SK-N-SH (cell line): Measurements from ENCODE around the gene IGF1R. TPM values are rescaled to one million over a fixed set of nuclear protein-coding genes. Genes with fewer than 3 reads are reported as not detected.

Experiments used
- CTCF ChIA-PET: fragments of 300-600, 350-600 bp; formaldehyde crosslinking; extraction: SDS; loops from one replicate; lab custom pipeline; 2021; lab: Yijun Ruan, JAX
- POLR2A ChIA-PET: fragments of 350-600 bp; sonication (Branson Sonifier 250); formaldehyde crosslinking; extraction: SDS; loops from one replicate; lab custom pipeline; 2020; ENCODE audit warnings: antibody characterized with exemption, inconsistent platforms; lab: Yijun Ruan, JAX
- DNase-seq: peaks from one replicate; pipeline ENCODE4 v3.0.0; 2012
- H2AFZ ChIP-seq: fragments of 200-600 bp; sonication (generic); 2 replicates; pipeline ENCODE4 v1.8.1; 2016; ENCODE audit warnings: antibody characterized with exemption, mild to moderate bottlenecking, low read depth
- H3F3A ChIP-seq: fragments of 200-600 bp; sonication (generic); replicated peaks from 2 replicates; pipeline ENCODE3; 2016; ENCODE audit warnings: antibody characterized with exemption, mild to moderate bottlenecking; ENCODE audit not compliant: insufficient read depth
- H3K27ac ChIP-seq, 2 experiments: fragments of 200-500 bp in 1 of 2; fragments of 200-600 bp in 1 of 2; sonication (Bioruptor generic) in 1 of 2; sonication (generic), shearing (Covaris generic) in 1 of 2; 2 replicates each; pipeline versions ENCODE4 v1.5.1 to v1.6.1; 2014 to 2016; ENCODE audit warnings: low read depth in 2 of 2, inconsistent platforms in 1 of 2, low read length in 1 of 2, mild to moderate bottlenecking in 1 of 2, mixed read lengths in 1 of 2
- H3K27me3 ChIP-seq: fragments of 200-600 bp; sonication (generic), shearing (Covaris generic); 2 replicates; pipeline ENCODE4 v1.6.1; 2016; ENCODE audit warnings: mixed run types; ENCODE audit not compliant: insufficient read depth
- H3K36me3 ChIP-seq, 2 experiments: fragments of 200-500 bp in 1 of 2; fragments of 200-600 bp in 1 of 2; sonication (Bioruptor generic) in 1 of 2; sonication (generic) in 1 of 2; replicated peaks in 1 of 2; 2 replicates each; pipeline versions ENCODE3 to v1.5.1; 2014 to 2016; ENCODE audit warnings: low read length in 1 of 2, mild to moderate bottlenecking in 1 of 2; ENCODE audit not compliant: insufficient read depth in 2 of 2, control insufficient read depth in 1 of 2
- H3K4me1 ChIP-seq, 2 experiments: fragments of 200-500 bp in 1 of 2; fragments of 200-600 bp in 1 of 2; sonication (Bioruptor generic) in 1 of 2; sonication (generic), shearing (Covaris generic) in 1 of 2; 2 replicates each; pipeline versions ENCODE4 v1.5.1 to v1.6.1; 2014 to 2016; ENCODE audit warnings: low read depth in 1 of 2, low read length in 1 of 2, mixed run types in 1 of 2; ENCODE audit not compliant: insufficient read depth in 2 of 2, control insufficient read depth in 1 of 2
- H3K4me2 ChIP-seq: fragments of 200-600 bp; sonication (generic), shearing (Covaris generic); 2 replicates; pipeline ENCODE4 v1.6.1; 2017; ENCODE audit warnings: mixed run types
- H3K4me3 ChIP-seq, 2 experiments: fragments of 200-500 bp in 1 of 2; fragments of 200-600 bp in 1 of 2; sonication (Bioruptor generic) in 1 of 2; sonication (generic), shearing (Covaris generic) in 1 of 2; 2 replicates each; pipeline versions ENCODE4 v1.5.1 to v1.8.1; 2014 to 2016; ENCODE audit warnings: low read depth in 2 of 2, inconsistent platforms in 1 of 2, low read length in 1 of 2, mild to moderate bottlenecking in 1 of 2, mixed read lengths in 1 of 2, moderate library complexity in 1 of 2
- H3K79me2 ChIP-seq: fragments of 200-600 bp; sonication (generic); 2 replicates; pipeline ENCODE4 v1.8.1; 2017; ENCODE audit warnings: mild to moderate bottlenecking; ENCODE audit not compliant: insufficient read depth
- H3K9ac ChIP-seq: fragments of 200-600 bp; sonication (generic); 2 replicates; pipeline ENCODE4 v1.6.1; 2017; ENCODE audit warnings: mixed run types
- H3K9me2 ChIP-seq: fragments of 200-600 bp; sonication (generic); 2 replicates; pipeline ENCODE4 v1.6.1; 2017; ENCODE audit warnings: mixed run types
- H3K9me3 ChIP-seq: fragments of 200-600 bp; sonication (generic); 2 replicates; pipeline ENCODE4 v1.6.1; 2017; ENCODE audit warnings: mixed run types, mild to moderate bottlenecking, moderate library complexity
- H4K20me1 ChIP-seq: fragments of 200-600 bp; sonication (generic); 2 replicates; pipeline ENCODE4 v1.6.1; 2017; ENCODE audit warnings: mild to moderate bottlenecking, mixed run types; ENCODE audit not compliant: insufficient read depth
- CTCF ChIP-seq: fragments of 200-600 bp; sonication (generic); IDR thresholded peaks from 2 replicates; pipeline ENCODE4 v1.6.1; 2017; ENCODE audit warnings: antibody characterized with exemption, mild to moderate bottlenecking, moderate library complexity
- EP300 ChIP-seq, 2 experiments: IDR thresholded peaks; 2 replicates each; pipeline versions ENCODE4 v1.4.0 to v1.6.1; 2012; ENCODE audit warnings: borderline replicate concordance in 1 of 2, low read depth in 1 of 2, low read length in 1 of 2
- FOXM1 ChIP-seq: IDR thresholded peaks from 2 replicates; pipeline ENCODE4 v1.4.0; 2012; ENCODE audit warnings: low read depth, mild to moderate bottlenecking
- GATA2 ChIP-seq: sonication (generic); formaldehyde crosslinking; IDR thresholded peaks from 2 replicates; pipeline ENCODE4 v1.5.0; 2020; ENCODE audit warnings: mild to moderate bottlenecking, missing genetic modification reagents
- JUND ChIP-seq: IDR thresholded peaks from 2 replicates; pipeline ENCODE4 v1.4.0; 2012
- MEF2A ChIP-seq: IDR thresholded peaks from 2 replicates; pipeline ENCODE4 v1.4.0; 2012; ENCODE audit warnings: low read depth, borderline replicate concordance
- MXI1 ChIP-seq: IDR thresholded peaks from 2 replicates; pipeline ENCODE4 v1.6.1; 2012; ENCODE audit warnings: mild to moderate bottlenecking, low read depth, low read length, improper control_type of control experiment
- NRF1 ChIP-seq: IDR thresholded peaks from 2 replicates; pipeline ENCODE4 v1.6.1; 2012; ENCODE audit warnings: low read depth, mild to moderate bottlenecking, low read length
- PBX3 ChIP-seq: IDR thresholded peaks from 2 replicates; pipeline ENCODE4; 2012
- POLR2AphosphoS5 ChIP-seq: IDR thresholded peaks from 2 replicates; pipeline ENCODE4 v1.6.1; 2012; ENCODE audit warnings: low read depth, low read length
- RCOR1 ChIP-seq: fragments of 150-350 bp; IDR thresholded peaks from 2 replicates; pipeline ENCODE4 v1.6.1; 2017; ENCODE audit warnings: antibody characterized with exemption, low read length
- REST ChIP-seq: IDR thresholded peaks from 2 replicates; pipeline ENCODE4 v1.6.1; 2012; ENCODE audit warnings: mild to moderate bottlenecking, low read depth, low read length, moderate library complexity
- RFX5 ChIP-seq: IDR thresholded peaks from 2 replicates; pipeline ENCODE4 v1.6.1; 2012; ENCODE audit warnings: mild to moderate bottlenecking, improper control_type of control experiment, low read length
- SMC3 ChIP-seq: IDR thresholded peaks from 2 replicates; pipeline ENCODE4 v1.6.1; 2012; ENCODE audit warnings: low read depth, low read length, improper control_type of control experiment
- TAF1 ChIP-seq: IDR thresholded peaks from 2 replicates; pipeline ENCODE4 v1.6.1; 2012; ENCODE audit warnings: low read depth, mild to moderate bottlenecking, low read length, moderate library complexity, borderline replicate concordance
- TCF12 ChIP-seq: IDR thresholded peaks from 2 replicates; pipeline ENCODE4 v1.4.0; 2012
- TEAD4 ChIP-seq: IDR thresholded peaks from 2 replicates; pipeline ENCODE4 v1.4.0; 2012; ENCODE audit warnings: mild to moderate bottlenecking, borderline replicate concordance; ENCODE audit not compliant: insufficient read depth
- USF1 ChIP-seq: IDR thresholded peaks from 2 replicates; pipeline ENCODE4 v1.4.0; 2012; ENCODE audit warnings: low read depth, borderline replicate concordance
- USF2 ChIP-seq: fragments of 150-350 bp; IDR thresholded peaks from 2 replicates; pipeline ENCODE4 v1.6.1; 2017; ENCODE audit warnings: antibody characterized with exemption, low read length, low read depth, borderline replicate concordance
- YY1 ChIP-seq: IDR thresholded peaks from 2 replicates; pipeline ENCODE4 v1.4.0; 2012; ENCODE audit warnings: low read depth, mild to moderate bottlenecking
- WGBS: methylation state at CpG from one replicate; pipeline ENCODE4 v1.1.6; 2017; ENCODE audit warnings: low lambda C conversion rate; 5-methylcytosine and 5-hydroxymethylcytosine counted together
- polyA plus RNA-seq, 3 experiments: library from polyadenylated mRNA; depleted of rRNA; stranded (reverse); fragments of >200 nt; gene quantifications; 2 replicates each; pipeline ENCODE4 v1.2.3, GENCODE V29; 2012

The IGF1R gene
- polyA plus RNA-seq, 1 of the 3 experiments (the other 2 are of a cell fraction), result 9.5 TPM

- H3K27ac ChIP-seq, result no peak overlapping the region
- peaks cover 9 to 17% of the 10 kb centered on the region in 2 experiments; a peak in 1 of 4 replicates for H3K4me1 ChIP-seq
- no peak overlapping the region for H3K9ac ChIP-seq
- H3K9me2 ChIP-seq, result no peaks in the 10 kb centered on the region
- H3K27me3 ChIP-seq, result no peaks in the 10 kb centered on the region
- no peak overlapping the region for H3K4me3 ChIP-seq
- H3K36me3 ChIP-seq, result no peaks in the 10 kb centered on the region
- peaks cover 21% of the 10 kb centered on the region; the same call in 1 of the 2 replicates for H4K20me1 ChIP-seq
- peaks cover 6% of the 10 kb centered on the region for H3F3A ChIP-seq
- no peaks in the 10 kb centered on the region for H3K9me3 ChIP-seq
- H2AFZ ChIP-seq, result no peak overlapping the region
- no peak for DNase-seq
- POLR2A ChIA-PET, result no interaction called here
- no peak overlapping the region for H3K4me2 ChIP-seq
- CTCF ChIA-PET, result interaction anchor here (1.2 to 1.3 kb wide), 3 partner anchors 34 to 66 kb away, joined by 3 to 4 read pairs (median 4); no protein-coding TSS in a partner anchor
- H3K79me2 ChIP-seq, result peaks cover 88% of the 10 kb centered on the region
- WGBS, result 100% methylated on average over 2 of the region's 3 CpGs
- no peak for TF ChIP-seq FOXM1
- TF ChIP-seq TAF1, result no peak
- TF ChIP-seq SMC3, result no peak
- TF ChIP-seq RFX5, result no peak
- no peak for TF ChIP-seq GATA2
- TF ChIP-seq POLR2AphosphoS5, result no peak
- TF ChIP-seq MXI1, result no peak
- no peak for TF ChIP-seq JUND
- no peak for TF ChIP-seq USF1
- no peak for TF ChIP-seq YY1
- TF ChIP-seq PBX3, result no peak
- TF ChIP-seq RCOR1, result no peak
- TF ChIP-seq CTCF, result no peak
- TF ChIP-seq TEAD4, result no peak
- TF ChIP-seq REST, result no peak
- TF ChIP-seq MEF2A, result no peak
- no peak for TF ChIP-seq USF2
- no peak for TF ChIP-seq NRF1
- no peak for TF ChIP-seq TCF12
- TF ChIP-seq EP300 (IDR thresholded peaks at IDR 0.05; ENCODE audit: borderline replicate concordance in 1 of 2, low read depth in 1 of 2, low read length in 1 of 2), result no peak
Measured at GRCh38 chr15:98745179-98745578, 96.8 kb downstream of the IGF1R start.
